ENCODE data around the gene VPS45. TPM values are rescaled to one million over a fixed set of nuclear protein-coding genes. Genes with fewer than 3 reads are reported as not detected.

The VPS45 gene
- total RNA-seq, 1 experiment from 2014 or later, result 47.8 TPM

- H3K27ac ChIP-seq (ENCODE audit: low read length), result no peak overlapping the region
- H3F3A ChIP-seq (ENCODE audit: low read length, unreplicated experiment), result no peaks in the 10 kb centered on the region
- no peaks in the 10 kb centered on the region for H3K79me2 ChIP-seq (ENCODE audit: low read length)
- ChIA-PET CTCF (no interaction called here), POLR2A (ENCODE audit: unreplicated experiment) (interaction anchor here (0.5 kb wide), 1 partner anchor 66 kb away, joined by 13 read pairs; the partner anchor contains the start of gene PLEKHO1)
- H3K9me2 ChIP-seq (replicated peaks; ENCODE audit: low read length), result no peaks in the 10 kb centered on the region
- H3K36me3 ChIP-seq (ENCODE audit: low read depth, low read length), result peaks cover 52% of the 10 kb centered on the region
- TF ChIP-seq EZH2phosphoT487 (IDR thresholded peaks at IDR 0.05; ENCODE audit: borderline replicate concordance, low read length), result no peak
- no peak for TF ChIP-seq EZH2 (IDR thresholded peaks at IDR 0.05; ENCODE audit: low read length, unreplicated experiment)
- TF ChIP-seq CTCF (conservative IDR thresholded peaks at IDR 0.05; ENCODE audit: low read depth, low read length), result no peak
- no peak overlapping the region for H3K4me3 ChIP-seq (ENCODE audit: low read length)
- intact Hi-C loops (cut with micrococcal nuclease), result no loop called here
- no peak overlapping the region for H3K9ac ChIP-seq (ENCODE audit: low read length)
- no peaks in the 10 kb centered on the region for H3K4me1 ChIP-seq (ENCODE audit: insufficient read depth, low read length)
- BruUV-seq (replicated peaks), result no TSS peak
- H3K27me3 ChIP-seq (ENCODE audit: low read length), result no peaks in the 10 kb centered on the region
- H3K4me2 ChIP-seq (ENCODE audit: low read length), result no peak overlapping the region
- H4K20me1 ChIP-seq (ENCODE audit: low read length), result no peaks in the 10 kb centered on the region
- DNase-seq (no peak), ATAC-seq (no peak)
- H3K9me3 ChIP-seq (ENCODE audit: low read length), result no peaks in the 10 kb centered on the region
- no peak overlapping the region for H2AFZ ChIP-seq (ENCODE audit: low read length)
Measured at GRCh38 chr1:150083907-150084306, 16.3 kb downstream of the VPS45 start.

- DNase-seq (no peak), ATAC-seq (no peak)
- Histone ChIP-seq H3K4me1 (ENCODE audit: insufficient read depth, low read length) (no peaks in the 10 kb centered on the region), H3K27me3 (ENCODE audit: low read length) (no peaks in the 10 kb centered on the region), H3K4me2 (ENCODE audit: low read length) (no peak overlapping the region), H4K20me1 (ENCODE audit: low read length) (no peaks in the 10 kb centered on the region), H3K4me3 (ENCODE audit: low read length) (no peak overlapping the region), H3F3A (ENCODE audit: low read length, unreplicated experiment) (no peaks in the 10 kb centered on the region), H3K9ac (ENCODE audit: low read length) (no peak overlapping the region), H3K36me3 (ENCODE audit: low read depth, low read length) (peaks cover 56% of the 10 kb centered on the region), H3K79me2 (ENCODE audit: low read length) (no peaks in the 10 kb centered on the region), H3K9me3 (ENCODE audit: low read length) (no peaks in the 10 kb centered on the region), H2AFZ (ENCODE audit: low read length) (no peak overlapping the region), H3K9me2 (replicated peaks; ENCODE audit: low read length) (no peaks in the 10 kb centered on the region), H3K27ac (ENCODE audit: low read length) (no peak overlapping the region)
- intact Hi-C loops (cut with micrococcal nuclease), result loop anchor here (5.0 kb wide), 1 partner anchor 37 kb away; no protein-coding TSS in a partner anchor
- no peak for TF ChIP-seq EZH2phosphoT487 (IDR thresholded peaks at IDR 0.05; ENCODE audit: borderline replicate concordance, low read length)
- TF ChIP-seq CTCF (conservative IDR thresholded peaks at IDR 0.05; ENCODE audit: low read depth, low read length), result no peak
- TF ChIP-seq EZH2 (IDR thresholded peaks at IDR 0.05; ENCODE audit: low read length, unreplicated experiment), result no peak
- POLR2A ChIA-PET (ENCODE audit: unreplicated experiment), result no interaction called here
- CTCF ChIA-PET, result no interaction called here
- no TSS peak for BruUV-seq (replicated peaks)
Measured at GRCh38 chr1:150085406-150085805, 17.8 kb downstream of the VPS45 start.

GRCh38 chr1:150087415-150087814, 19.8 kb downstream of the VPS45 start:
- no peak overlapping the region for H3K9ac ChIP-seq (ENCODE audit: low read length)
- H3K9me2 ChIP-seq (replicated peaks; ENCODE audit: low read length), result no peaks in the 10 kb centered on the region
- intact Hi-C loops (cut with micrococcal nuclease), result loop anchor here (5.0 kb wide), 1 partner anchor 35 kb away; no protein-coding TSS in a partner anchor
- H3K27ac ChIP-seq (ENCODE audit: low read length), result no peak overlapping the region
- no peaks in the 10 kb centered on the region for H3K79me2 ChIP-seq (ENCODE audit: low read length)
- no TSS peak for BruUV-seq (replicated peaks)
- peaks cover 47% of the 10 kb centered on the region for H3K36me3 ChIP-seq (ENCODE audit: low read depth, low read length)
- H3K4me2 ChIP-seq (ENCODE audit: low read length), result no peak overlapping the region
- no peaks in the 10 kb centered on the region for H3K27me3 ChIP-seq (ENCODE audit: low read length)
- no peaks in the 10 kb centered on the region for H4K20me1 ChIP-seq (ENCODE audit: low read length)
- H2AFZ ChIP-seq (ENCODE audit: low read length), result no peak overlapping the region
- TF ChIP-seq CTCF (conservative IDR thresholded peaks at IDR 0.05; ENCODE audit: low read depth, low read length), result no peak
- no peak for TF ChIP-seq EZH2phosphoT487 (IDR thresholded peaks at IDR 0.05; ENCODE audit: borderline replicate concordance, low read length)
- TF ChIP-seq EZH2 (IDR thresholded peaks at IDR 0.05; ENCODE audit: low read length, unreplicated experiment), result no peak
- ChIA-PET CTCF (no interaction called here), POLR2A (ENCODE audit: unreplicated experiment) (no interaction called here)
- H3K9me3 ChIP-seq (ENCODE audit: low read length), result no peaks in the 10 kb centered on the region
- no peaks in the 10 kb centered on the region for H3F3A ChIP-seq (ENCODE audit: low read length, unreplicated experiment)
- H3K4me1 ChIP-seq (ENCODE audit: insufficient read depth, low read length), result no peaks in the 10 kb centered on the region
- H3K4me3 ChIP-seq (ENCODE audit: low read length), result no peak overlapping the region
- ATAC-seq (no peak), DNase-seq (no peak)

Measured in PC-3 (cell line).